Neural progenitor cell (in vitro differentiated cells): ENCODE data around the gene GABARAPL2. TPM values are rescaled to one million over a fixed set of nuclear protein-coding genes. Genes with fewer than 3 reads are reported as not detected.

Experiments
- DNase-seq: peaks from one replicate; pipeline ENCODE4 v3.0.0-alpha.2; 2016; ENCODE audit warnings: low spot score
- H2AFZ ChIP-seq: fragments of 200-600 bp; sonication (generic); replicated peaks from 2 replicates; pipeline ENCODE4 v1.6.1; 2016; ENCODE audit warnings: antibody characterized with exemption
- H3F3A ChIP-seq: fragments of 200-600 bp; sonication (generic); 2 replicates; pipeline ENCODE4 v1.6.1; 2016; ENCODE audit warnings: antibody characterized with exemption, low read depth
- H3K27ac ChIP-seq: fragments of 200-600 bp; sonication (generic); 2 replicates; pipeline ENCODE4 v1.5.1; 2016; ENCODE audit warnings: mild to moderate bottlenecking
- H3K27me3 ChIP-seq: fragments of 200-600 bp; sonication (generic); 2 replicates; pipeline ENCODE4 v1.6.1; 2016; ENCODE audit warnings: mild to moderate bottlenecking, moderate library complexity
- H3K36me3 ChIP-seq: fragments of 200-600 bp; sonication (generic); 2 replicates; pipeline ENCODE4 v1.5.1; 2016
- H3K4me1 ChIP-seq: fragments of 200-600 bp; sonication (generic); 2 replicates; pipeline ENCODE4 v1.6.1; 2016; ENCODE audit warnings: mixed run types
- H3K4me2 ChIP-seq: fragments of 200-600 bp; sonication (generic); 2 replicates; pipeline ENCODE4 v1.6.1; 2016
- H3K4me3 ChIP-seq: fragments of 200-600 bp; sonication (generic); 2 replicates; pipeline ENCODE4 v1.5.1; 2016
- H3K79me2 ChIP-seq: fragments of 200-600 bp; sonication (generic); 2 replicates; pipeline ENCODE4 v1.6.1; 2016; ENCODE audit warnings: low read depth
- H3K9ac ChIP-seq: fragments of 200-600 bp; sonication (generic); 2 replicates; pipeline ENCODE4 v1.6.1; 2016
- H3K9me3 ChIP-seq: fragments of 200-600 bp; sonication (generic); 2 replicates; pipeline ENCODE4 v1.5.1; 2016; ENCODE audit warnings: low read depth
- H4K20me1 ChIP-seq: fragments of 200-600 bp; sonication (generic); 2 replicates; pipeline ENCODE4 v1.6.1; 2016; ENCODE audit warnings: low read depth
- H3K27ac Mint-ChIP-seq: 3 replicates; pipeline ENCODE4 v1.8.0; 2021; ENCODE audit warnings: mixed read lengths
- H3K27me3 Mint-ChIP-seq: 2 replicates; pipeline ENCODE4 v1.8.0; 2022; ENCODE audit warnings: low read depth, mild to moderate bottlenecking, inconsistent platforms, moderate library complexity, mixed read lengths; ENCODE audit not compliant: insufficient read depth
- H3K36me3 Mint-ChIP-seq: 3 replicates; pipeline ENCODE4 v1.8.0; 2021; ENCODE audit warnings: mixed read lengths
- H3K4me1 Mint-ChIP-seq: 3 replicates; pipeline ENCODE4 v1.8.0; 2021; ENCODE audit warnings: mixed read lengths
- H3K4me3 Mint-ChIP-seq: 3 replicates; pipeline ENCODE4 v1.8.0; 2021; ENCODE audit warnings: mild to moderate bottlenecking, moderate library complexity, mixed read lengths
- H3K9me3 Mint-ChIP-seq: 3 replicates; pipeline ENCODE4 v1.8.0; 2020; ENCODE audit warnings: mixed read lengths
- EZH2 ChIP-seq: fragments of 200-600 bp; sonication (generic); IDR thresholded peaks from 2 replicates; pipeline ENCODE4 v1.6.1; 2017; ENCODE audit warnings: antibody characterized with exemption, mild to moderate bottlenecking, moderate library complexity
- EZH2phosphoT487 ChIP-seq: fragments of 200-600 bp; sonication (generic); IDR thresholded peaks from 2 replicates; pipeline ENCODE4 v1.6.1; 2017; ENCODE audit warnings: antibody characterized with exemption
- total RNA-seq: library from RNA; depleted of rRNA; stranded (reverse); fragments of >200 nt; gene quantifications from 2 replicates; pipeline ENCODE4 v1.2.3, GENCODE V29; 2015; ENCODE audit warnings: low replicate concordance
- TF ChIP-seq, protein P1 (sequence below): fragments of 200-600 bp; sonication (generic); IDR thresholded peaks from 2 replicates; pipeline ENCODE4 v1.5.1; 2017; ENCODE audit warnings: antibody characterized with exemption, mild to moderate bottlenecking

The GABARAPL2 gene
- total RNA-seq, 1 donor from 2014 or later = 88.2 TPM

DNA sequence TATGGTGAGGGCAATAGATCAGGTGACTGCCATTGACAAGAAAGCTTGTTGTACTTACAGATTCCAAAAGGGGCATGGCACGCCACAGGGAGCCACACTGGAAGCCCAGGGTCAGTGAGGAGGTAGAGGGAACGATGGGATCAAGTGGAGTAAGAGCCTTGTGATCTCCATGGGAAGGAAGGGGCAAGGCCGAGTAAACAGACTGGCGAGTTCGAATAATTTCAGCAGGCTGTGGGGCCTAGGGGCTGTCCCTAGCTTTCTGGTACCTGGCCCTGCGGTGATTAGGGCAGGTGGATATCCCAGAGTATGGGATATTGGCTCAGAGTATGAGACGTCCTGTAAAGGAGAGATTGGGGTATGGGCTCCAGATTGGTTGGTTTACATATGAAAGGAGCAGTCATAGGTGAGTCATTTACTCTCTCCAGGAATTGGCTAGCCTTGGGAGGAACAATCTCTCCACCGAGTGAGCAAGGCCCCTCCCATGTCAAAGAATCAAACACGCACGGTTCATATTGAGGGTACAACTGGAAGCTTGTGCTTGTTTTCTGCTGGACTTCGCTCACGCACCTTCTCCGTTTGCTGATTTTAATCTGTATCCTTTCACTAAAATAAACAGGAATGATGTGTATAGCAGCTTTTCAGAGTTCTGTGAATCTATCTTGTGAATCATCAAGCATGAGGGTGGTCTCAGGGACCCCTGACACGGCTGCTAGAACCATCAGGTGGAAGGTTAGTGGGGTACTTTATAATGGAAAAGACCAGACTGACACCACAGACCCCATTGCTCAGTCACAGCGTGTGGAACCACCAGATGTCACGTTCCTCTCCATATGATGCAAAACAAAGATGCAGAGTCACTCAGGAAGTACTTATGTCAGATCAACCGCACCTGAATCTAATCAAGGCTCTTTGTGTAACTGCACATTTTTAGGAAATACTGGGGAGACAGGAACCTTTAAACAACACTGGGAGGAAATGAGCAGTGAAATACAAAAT, 27.9 kb downstream of the GABARAPL2 start:
- no peak overlapping the region for H3K4me3 ChIP-seq
- H4K20me1 ChIP-seq = no peaks in the 10 kb centered on the region
- no peak overlapping the region for H3K4me2 ChIP-seq
- H3K9ac ChIP-seq = no peak overlapping the region
- Mint-ChIP-seq H3K4me3 (no peak overlapping the region), H3K36me3 (peaks cover 15% of the 10 kb centered on the region), H3K27me3 (no peaks in the 10 kb centered on the region), H3K4me1 (peaks cover 13% of the 10 kb centered on the region), H3K9me3 (no peaks in the 10 kb centered on the region), H3K27ac (peak overlapping the region; percentile 27)
- H3K9me3 ChIP-seq = no peaks in the 10 kb centered on the region
- no peaks in the 10 kb centered on the region for H3K79me2 ChIP-seq
- H3K4me1 ChIP-seq = peaks cover 5% of the 10 kb centered on the region
- H3K27me3 ChIP-seq = no peaks in the 10 kb centered on the region
- DNase-seq = no peak
- TF ChIP-seq, protein P1, sequence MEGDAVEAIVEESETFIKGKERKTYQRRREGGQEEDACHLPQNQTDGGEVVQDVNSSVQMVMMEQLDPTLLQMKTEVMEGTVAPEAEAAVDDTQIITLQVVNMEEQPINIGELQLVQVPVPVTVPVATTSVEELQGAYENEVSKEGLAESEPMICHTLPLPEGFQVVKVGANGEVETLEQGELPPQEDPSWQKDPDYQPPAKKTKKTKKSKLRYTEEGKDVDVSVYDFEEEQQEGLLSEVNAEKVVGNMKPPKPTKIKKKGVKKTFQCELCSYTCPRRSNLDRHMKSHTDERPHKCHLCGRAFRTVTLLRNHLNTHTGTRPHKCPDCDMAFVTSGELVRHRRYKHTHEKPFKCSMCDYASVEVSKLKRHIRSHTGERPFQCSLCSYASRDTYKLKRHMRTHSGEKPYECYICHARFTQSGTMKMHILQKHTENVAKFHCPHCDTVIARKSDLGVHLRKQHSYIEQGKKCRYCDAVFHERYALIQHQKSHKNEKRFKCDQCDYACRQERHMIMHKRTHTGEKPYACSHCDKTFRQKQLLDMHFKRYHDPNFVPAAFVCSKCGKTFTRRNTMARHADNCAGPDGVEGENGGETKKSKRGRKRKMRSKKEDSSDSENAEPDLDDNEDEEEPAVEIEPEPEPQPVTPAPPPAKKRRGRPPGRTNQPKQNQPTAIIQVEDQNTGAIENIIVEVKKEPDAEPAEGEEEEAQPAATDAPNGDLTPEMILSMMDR = no peak
- TF ChIP-seq EZH2phosphoT487 (no peak), EZH2 (no peak)
- no peak overlapping the region for H2AFZ ChIP-seq
- H3F3A ChIP-seq = peaks cover 7% of the 10 kb centered on the region
- H3K36me3 ChIP-seq = no peaks in the 10 kb centered on the region
- no peak overlapping the region for H3K27ac ChIP-seq

DNA sequence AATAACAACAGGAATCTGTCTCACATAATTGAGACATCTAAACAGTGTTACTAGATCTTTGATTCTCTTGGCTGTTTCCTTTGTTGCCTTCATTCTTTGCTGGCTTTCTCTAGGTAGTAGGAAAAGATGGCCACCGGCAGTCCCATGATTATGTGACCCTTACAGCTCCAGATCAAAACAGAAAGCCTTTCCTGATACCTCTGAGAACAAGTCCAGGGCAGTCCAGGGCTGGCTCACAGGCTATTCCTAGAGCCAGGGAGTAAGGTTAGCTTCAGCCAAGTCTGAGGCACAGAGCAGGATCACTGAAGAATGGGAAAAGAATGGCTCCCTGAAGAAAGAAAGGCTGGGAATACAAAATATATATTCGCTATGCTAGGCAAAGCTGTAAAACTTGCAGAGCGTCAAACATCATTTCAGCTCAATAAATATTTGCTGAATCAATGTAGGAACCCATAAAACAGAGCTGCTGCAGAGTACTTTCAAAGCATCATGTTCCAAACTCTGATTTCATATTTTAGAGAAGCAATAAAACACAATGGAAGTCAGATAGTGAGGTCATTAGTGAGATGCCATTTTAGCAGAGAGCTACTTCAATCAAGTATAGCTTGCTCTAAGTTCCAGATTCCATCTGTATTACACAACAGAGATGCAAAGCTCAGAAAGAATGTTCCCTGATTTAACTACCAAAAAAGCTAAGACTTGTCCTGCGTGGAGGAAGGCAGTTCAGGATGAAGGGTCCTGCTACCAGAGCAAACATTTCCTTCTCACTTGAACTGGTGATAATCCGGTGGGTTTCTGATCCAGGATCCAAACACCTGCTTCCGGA, 33.5 kb downstream of the GABARAPL2 start:
- peaks cover 41% of the 10 kb centered on the region for H3K36me3 Mint-ChIP-seq
- no peaks in the 10 kb centered on the region for H3K4me1 ChIP-seq
- H2AFZ ChIP-seq = no peak overlapping the region
- no peak overlapping the region for H3K27ac ChIP-seq
- H3K27me3 ChIP-seq = no peaks in the 10 kb centered on the region
- no peak overlapping the region for H3K4me3 ChIP-seq
- no peaks in the 10 kb centered on the region for H3K79me2 ChIP-seq
- no peak overlapping the region for H3K4me3 Mint-ChIP-seq
- H3F3A ChIP-seq = no peaks in the 10 kb centered on the region
- TF ChIP-seq EZH2 = no peak
- H4K20me1 ChIP-seq = no peaks in the 10 kb centered on the region
- H3K27me3 Mint-ChIP-seq = no peaks in the 10 kb centered on the region
- no peaks in the 10 kb centered on the region for H3K4me1 Mint-ChIP-seq
- H3K4me2 ChIP-seq = no peak overlapping the region
- no peaks in the 10 kb centered on the region for H3K9me3 ChIP-seq
- H3K9ac ChIP-seq = no peak overlapping the region
- peaks cover 14% of the 10 kb centered on the region for H3K36me3 ChIP-seq
- H3K27ac Mint-ChIP-seq = no peak overlapping the region
- no peak for DNase-seq
- H3K9me3 Mint-ChIP-seq = peaks cover 2% of the 10 kb centered on the region

- Histone ChIP-seq H3K79me2 (no peaks in the 10 kb centered on the region), H3K4me3 (no peak overlapping the region), H3K27ac (no peak overlapping the region), H4K20me1 (no peaks in the 10 kb centered on the region), H3K9me3 (no peaks in the 10 kb centered on the region), H3K9ac (no peak overlapping the region), H3K4me2 (no peak overlapping the region), H2AFZ (no peak overlapping the region), H3F3A (no peaks in the 10 kb centered on the region), H3K36me3 (peaks cover 21% of the 10 kb centered on the region), H3K27me3 (no peaks in the 10 kb centered on the region), H3K4me1 (no peaks in the 10 kb centered on the region)
- Mint-ChIP-seq H3K4me3 (no peak overlapping the region), H3K36me3 (peaks cover 37% of the 10 kb centered on the region), H3K27ac (no peak overlapping the region), H3K27me3 (no peaks in the 10 kb centered on the region), H3K9me3 (peaks cover 2% of the 10 kb centered on the region), H3K4me1 (no peaks in the 10 kb centered on the region)
- TF ChIP-seq, protein P1 = no peak
- TF ChIP-seq EZH2phosphoT487 = no peak
- no peak for TF ChIP-seq EZH2
- no peak for DNase-seq
Measured at GRCh38 chr16:75603241-75603640, 37.1 kb downstream of the GABARAPL2 start.
